HG02571 (cell line): ENCODE results near the gene SLC39A6.
"Not testable (repeated sequence)": the region's sequence is repeated elsewhere in the genome, so short reads cannot be mapped to it uniquely, and the experiment has no call there.

Source experiments
- ATAC-seq: cut with Tn5 transposase; IDR thresholded peaks from one replicate; pipeline ENCODE4 v1.9.1; 2021; ENCODE audit warnings: mild to moderate bottlenecking, moderate library complexity; ENCODE audit not compliant: unreplicated experiment

The SLC39A6 gene

GRCh38 chr18:36141576-36141975 is 12.4 kb upstream of the SLC39A6 start:
- ATAC-seq = no peak

GRCh38 chr18:36139245-36139644 is 10.1 kb upstream of the SLC39A6 start:
- ATAC-seq = no peak

DNA sequence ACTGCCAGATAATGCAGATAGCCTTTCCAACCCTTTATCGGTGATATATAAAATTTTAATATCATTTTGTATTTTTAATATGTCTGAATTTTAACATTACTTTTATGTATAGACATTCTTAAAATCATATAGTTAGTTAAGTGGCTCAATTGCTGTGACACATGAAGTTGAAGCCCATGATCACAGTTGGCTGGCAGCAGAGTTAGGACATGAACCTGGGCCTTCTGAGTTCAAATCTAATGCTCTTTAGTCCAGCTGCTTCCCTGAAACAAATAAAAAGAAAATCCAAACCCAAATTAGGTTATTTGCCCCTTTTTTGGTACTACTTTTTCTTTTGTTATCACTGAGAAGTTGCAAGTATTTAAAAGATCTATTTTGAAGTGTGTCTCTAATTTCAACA is 6.1 kb upstream of the SLC39A6 start:
- ATAC-seq = no peak

GRCh38 chr18:36132756-36133155 is 3.6 kb upstream of the SLC39A6 start:
- ATAC-seq = no peak

- ATAC-seq = no peak
These were observed 2.7 kb upstream of the SLC39A6 start for GRCh38 chr18:36131692-36132483.

GRCh38 chr18:36130883-36131653 is 1.9 kb upstream of the SLC39A6 start:
- no peak for ATAC-seq

GRCh38 chr18:36130039-36130831 is 1.1 kb upstream of the SLC39A6 start:
- peak; percentile 21 for ATAC-seq

GRCh38 chr18:36128907-36129299 is 237 bp downstream of the SLC39A6 start:
- ATAC-seq = peak; percentile 11

DNA sequence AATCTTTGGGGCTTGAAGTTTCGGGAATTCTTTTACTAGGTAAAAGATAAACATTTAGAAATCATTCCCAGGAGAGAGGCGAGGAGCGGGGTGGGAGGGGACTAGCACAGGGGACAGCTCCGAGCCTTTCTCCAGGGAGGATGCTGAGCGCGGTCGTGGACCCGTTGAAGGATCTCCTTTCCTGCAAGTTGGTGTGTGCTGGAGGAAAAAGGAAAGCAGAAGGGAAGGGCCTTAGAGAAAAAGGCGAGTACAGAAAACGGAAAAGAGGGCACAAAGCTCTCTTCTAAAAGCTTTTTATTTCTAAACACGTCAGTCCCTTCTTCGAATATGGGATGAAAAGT is 640 bp downstream of the SLC39A6 start:
- no peak for ATAC-seq

DNA sequence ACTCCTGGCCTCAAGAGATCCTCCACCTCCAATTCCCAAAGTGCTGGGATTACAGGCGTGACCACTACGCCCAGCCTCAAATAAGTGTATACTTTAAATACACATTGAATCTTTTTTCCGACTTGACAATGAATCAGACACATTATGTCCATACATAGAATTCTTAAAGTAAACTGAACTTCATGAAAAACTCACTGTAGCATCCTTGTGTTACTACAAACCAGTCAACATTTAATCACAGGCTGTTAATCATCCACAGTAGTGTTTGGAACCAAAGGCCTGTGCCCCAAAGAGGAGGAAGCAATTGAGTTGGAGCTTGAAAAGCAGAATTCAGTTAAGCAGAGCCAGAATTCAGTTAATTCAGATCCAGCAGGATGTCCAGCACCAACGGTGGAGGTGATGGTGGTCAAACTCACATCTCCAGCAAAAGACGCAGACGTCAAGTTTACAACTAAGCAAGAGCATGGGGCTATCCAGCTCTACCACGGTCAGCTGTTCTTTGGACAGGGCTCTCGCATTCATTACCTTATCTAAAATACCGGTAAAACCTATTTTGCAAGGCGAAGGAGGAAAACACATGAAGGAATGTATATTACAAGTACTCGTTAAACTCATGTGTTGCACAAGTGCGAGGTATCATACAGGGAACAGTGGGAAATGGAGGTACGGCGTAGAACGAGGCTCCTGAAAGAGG is 1.2 kb downstream of the SLC39A6 start:
- ATAC-seq = no peak

DNA sequence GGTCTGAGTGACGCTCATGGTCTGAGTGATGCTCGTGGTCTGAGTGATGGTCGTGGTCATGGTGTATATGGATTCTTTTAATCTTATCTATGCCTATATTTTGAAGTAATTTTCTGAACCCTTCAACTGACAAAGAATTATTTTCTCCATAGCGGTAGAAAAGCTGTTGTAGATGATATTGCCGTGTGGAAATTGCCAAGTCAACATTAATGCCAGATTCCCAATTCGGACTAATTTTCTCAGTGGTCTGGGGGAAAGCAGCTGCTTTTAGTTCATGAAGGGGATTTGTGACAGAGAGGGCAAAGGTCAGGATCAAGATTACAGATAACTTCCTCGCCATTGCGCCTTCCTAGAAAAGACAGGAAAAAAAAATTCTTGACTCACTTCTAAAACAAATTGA is 2.5 kb downstream of the SLC39A6 start:
- ATAC-seq = no peak

DNA sequence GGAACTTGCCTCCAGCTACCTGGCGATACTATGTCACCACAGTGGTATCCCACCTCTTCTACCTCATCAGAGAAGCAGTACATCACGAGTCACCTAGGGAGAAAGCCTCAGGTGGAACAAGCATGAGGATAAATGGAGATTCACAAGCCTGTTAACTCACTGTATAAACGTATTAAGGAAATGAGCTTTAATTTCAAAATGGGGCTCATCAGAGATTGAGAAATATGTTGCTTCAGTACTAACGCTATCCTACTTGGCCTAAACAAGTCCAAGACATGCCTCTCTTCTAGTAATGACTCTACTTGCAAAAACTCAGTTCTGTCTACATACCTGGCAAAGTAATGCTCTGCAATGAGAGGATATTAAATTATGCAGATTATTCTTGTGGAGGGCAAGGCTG is 4.3 kb downstream of the SLC39A6 start:
- no peak for ATAC-seq

DNA sequence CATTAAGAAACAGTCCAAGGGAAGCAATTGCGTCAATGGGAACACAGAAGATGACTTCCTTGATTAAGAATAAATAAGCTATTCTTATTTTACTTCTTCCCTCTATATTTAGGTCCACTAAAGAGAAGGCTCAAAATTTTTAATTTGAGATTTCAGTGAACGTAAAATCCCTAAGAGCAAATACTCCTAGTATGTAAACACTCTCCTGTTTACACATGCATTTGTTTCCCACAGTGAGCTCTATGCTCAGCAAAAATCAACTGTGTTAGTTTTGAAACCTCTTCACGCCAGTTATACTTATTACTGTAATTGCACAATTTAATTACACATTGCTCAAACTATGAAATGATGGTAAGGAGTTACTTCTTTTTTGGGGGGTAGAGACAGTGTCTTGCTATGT is 8.8 kb downstream of the SLC39A6 start:
- no peak for ATAC-seq

- not testable (repeated sequence) for ATAC-seq
These were observed 12.4 kb downstream of the SLC39A6 start for GRCh38 chr18:36116771-36117170.

DNA sequence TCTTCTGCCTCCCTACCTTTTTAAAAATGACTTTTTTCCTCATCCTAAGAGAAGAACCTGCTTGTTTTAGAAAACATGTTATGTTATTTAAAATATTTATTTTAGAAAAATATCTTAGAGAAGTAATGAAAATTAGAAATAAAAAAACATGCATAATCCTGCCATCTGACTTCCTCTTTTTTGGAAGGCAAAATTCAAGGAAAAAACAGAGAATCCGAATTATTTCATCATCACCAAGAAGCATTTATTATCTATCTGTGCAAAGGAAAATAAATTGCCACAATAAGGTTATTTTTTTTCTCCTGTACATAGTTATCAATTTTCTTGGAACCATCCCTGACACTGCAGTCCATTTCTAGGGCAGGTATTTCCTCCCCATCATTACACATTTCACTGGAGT is 14.4 kb downstream of the SLC39A6 start:
- no peak for ATAC-seq

DNA sequence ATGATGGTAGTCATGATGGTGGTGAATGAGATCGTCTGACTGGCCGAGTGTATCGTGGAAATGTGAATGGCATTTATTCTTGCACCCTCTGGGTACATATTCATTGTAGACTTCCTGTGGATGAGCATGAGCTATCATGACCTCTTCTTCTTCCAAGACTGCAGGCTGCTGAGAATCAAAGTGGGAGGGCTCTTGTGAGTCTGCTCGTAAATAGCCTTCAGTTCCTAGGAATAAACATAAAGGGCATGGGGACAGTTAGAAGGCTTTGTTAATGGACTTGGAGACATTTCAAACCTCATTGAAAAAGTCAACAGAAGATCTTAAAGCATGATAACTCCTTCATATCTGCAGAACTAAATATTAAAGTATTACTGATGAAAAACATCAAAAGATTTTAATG is 14.9 kb downstream of the SLC39A6 start:
- no peak for ATAC-seq

DNA sequence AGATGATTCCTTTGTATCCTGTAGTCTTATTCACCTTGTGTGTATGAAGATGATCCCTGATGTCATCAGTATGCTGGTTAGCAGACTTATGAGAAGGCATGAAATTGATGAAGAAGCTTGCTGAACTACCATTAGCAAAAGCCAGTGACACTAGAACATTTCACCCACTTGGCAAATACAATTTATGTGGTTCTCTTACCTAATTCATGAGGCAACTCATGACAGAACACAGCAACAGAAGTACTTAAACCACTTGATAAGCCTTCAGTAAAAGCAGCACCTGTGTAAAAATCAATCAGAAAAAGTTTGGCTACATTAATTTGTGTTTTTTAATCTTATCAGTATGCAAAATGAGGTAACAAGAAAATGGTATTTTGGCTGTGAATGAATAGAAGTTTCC is 16.8 kb downstream of the SLC39A6 start:
- no peak for ATAC-seq

GRCh38 chr18:36109737-36110136 is 19.4 kb downstream of the SLC39A6 start:
- ATAC-seq = no peak

GRCh38 chr18:36108601-36109000 is 20.5 kb downstream of the SLC39A6 start:
- no peak for ATAC-seq

GRCh38 chr18:36108196-36108595 is 20.9 kb downstream of the SLC39A6 start:
- ATAC-seq = no peak

- no peak for ATAC-seq
These were observed 21.7 kb downstream of the SLC39A6 start for GRCh38 chr18:36107477-36107876.
